ENCODE measurements around the gene SHC1.

DNA sequence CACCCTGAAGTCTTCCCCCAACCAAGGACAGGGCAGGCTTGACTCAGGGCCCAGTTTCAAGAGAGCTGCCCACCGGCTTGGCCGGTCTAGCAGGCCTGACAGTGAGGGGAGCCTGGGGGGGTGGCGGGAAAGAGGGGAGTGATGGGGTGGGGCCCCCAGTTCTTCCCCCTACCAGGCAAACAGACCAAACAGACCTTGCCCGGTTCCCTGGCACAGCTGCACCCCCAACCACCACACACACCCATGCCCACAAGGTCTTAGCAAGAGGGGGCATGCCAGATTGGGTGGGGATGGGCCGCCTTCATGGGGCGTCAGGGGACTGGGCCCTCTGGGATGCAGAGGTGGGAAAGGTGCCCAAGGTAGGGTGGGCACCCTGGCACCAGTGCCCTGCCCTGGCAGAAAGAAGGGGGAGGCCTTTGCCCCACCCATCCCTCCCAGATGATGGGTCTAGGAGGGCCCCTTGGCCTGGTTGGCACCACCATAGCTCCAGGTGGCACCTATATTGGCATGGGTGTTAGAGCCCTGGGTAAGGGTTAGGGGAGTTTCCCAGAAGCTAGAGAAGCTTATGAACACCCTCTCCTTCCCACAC lies 41.0 kb upstream of the SHC1 start:
- no peak for TF ChIP-seq ARNT (IDR thresholded peaks at IDR 0.05)
- no peak for TF ChIP-seq SP1 (IDR thresholded peaks at IDR 0.05)
- TF ChIP-seq LEF1 (IDR thresholded peaks at IDR 0.05; ENCODE audit: borderline replicate concordance): no peak
- no peak for TF ChIP-seq TARDBP (IDR thresholded peaks at IDR 0.05)

Data from HEK293T (cell line).